GM12891 (cell line): Measurements from ENCODE around the gene RSPO4.

Experiments used
- POLR2A ChIP-seq: IDR thresholded peaks from 2 replicates; pipeline ENCODE4 v1.6.1; 2011; ENCODE audit warnings: low read depth, low read length, control low read depth
- POLR2AphosphoS5 ChIP-seq: IDR thresholded peaks from 2 replicates; pipeline ENCODE4 v1.6.1; 2011; ENCODE audit warnings: low read depth, low read length, control low read depth
- TAF1 ChIP-seq: IDR thresholded peaks from 2 replicates; pipeline ENCODE4 v1.6.1; 2011; ENCODE audit warnings: low read depth, low read length, control low read depth

- no peak for TF ChIP-seq POLR2AphosphoS5
- no peak for TF ChIP-seq POLR2A
- TF ChIP-seq TAF1, result no peak
These were observed 85.3 kb downstream of the RSPO4 start for GRCh38 chr20:916825-917224.
